Hepatocyte (in vitro differentiated cells): ENCODE measurements around the gene YBX3.

Experiments used
- EZH2 ChIP-seq: fragments of 200-600 bp; sonication (generic); IDR thresholded peaks from 2 replicates; pipeline ENCODE4 v1.6.1; 2016; ENCODE audit warnings: antibody characterized with exemption, mild to moderate bottlenecking, borderline replicate concordance
- EZH2phosphoT487 ChIP-seq: fragments of 200-600 bp; sonication (generic); IDR thresholded peaks from one replicate; pipeline ENCODE4 v1.6.1; 2018; ENCODE audit warnings: antibody characterized with exemption, mild to moderate bottlenecking, low read depth, moderate library complexity; ENCODE audit not compliant: unreplicated experiment, severe bottlenecking
- TF ChIP-seq, protein P1 (sequence below): fragments of 200-600 bp; sonication (generic); IDR thresholded peaks from 2 replicates; pipeline ENCODE4 v1.5.1; 2016; ENCODE audit warnings: antibody characterized with exemption, mild to moderate bottlenecking; ENCODE audit not compliant: poor library complexity

DNA sequence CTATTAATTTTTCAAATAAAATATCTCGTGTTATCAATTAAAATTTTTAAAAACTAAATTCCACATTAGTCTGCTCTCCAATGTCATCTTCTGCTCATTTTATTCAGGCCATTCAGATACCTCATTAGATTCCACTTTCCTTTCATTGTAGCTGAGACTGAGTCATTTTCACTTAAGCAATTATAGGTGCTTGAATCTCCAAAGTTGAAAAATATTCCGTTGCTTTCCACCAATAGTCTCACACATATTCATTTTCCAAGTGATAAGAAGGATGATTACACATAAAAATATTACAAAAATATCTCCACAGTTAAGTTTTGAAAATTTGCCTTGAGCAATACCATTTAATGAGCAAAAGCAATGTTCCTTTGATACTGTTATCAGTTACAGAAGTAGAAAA is 36.5 kb upstream of the YBX3 start:
- TF ChIP-seq, protein P1, sequence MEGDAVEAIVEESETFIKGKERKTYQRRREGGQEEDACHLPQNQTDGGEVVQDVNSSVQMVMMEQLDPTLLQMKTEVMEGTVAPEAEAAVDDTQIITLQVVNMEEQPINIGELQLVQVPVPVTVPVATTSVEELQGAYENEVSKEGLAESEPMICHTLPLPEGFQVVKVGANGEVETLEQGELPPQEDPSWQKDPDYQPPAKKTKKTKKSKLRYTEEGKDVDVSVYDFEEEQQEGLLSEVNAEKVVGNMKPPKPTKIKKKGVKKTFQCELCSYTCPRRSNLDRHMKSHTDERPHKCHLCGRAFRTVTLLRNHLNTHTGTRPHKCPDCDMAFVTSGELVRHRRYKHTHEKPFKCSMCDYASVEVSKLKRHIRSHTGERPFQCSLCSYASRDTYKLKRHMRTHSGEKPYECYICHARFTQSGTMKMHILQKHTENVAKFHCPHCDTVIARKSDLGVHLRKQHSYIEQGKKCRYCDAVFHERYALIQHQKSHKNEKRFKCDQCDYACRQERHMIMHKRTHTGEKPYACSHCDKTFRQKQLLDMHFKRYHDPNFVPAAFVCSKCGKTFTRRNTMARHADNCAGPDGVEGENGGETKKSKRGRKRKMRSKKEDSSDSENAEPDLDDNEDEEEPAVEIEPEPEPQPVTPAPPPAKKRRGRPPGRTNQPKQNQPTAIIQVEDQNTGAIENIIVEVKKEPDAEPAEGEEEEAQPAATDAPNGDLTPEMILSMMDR = no peak
- no peak for TF ChIP-seq EZH2phosphoT487
- TF ChIP-seq EZH2 = no peak
